MM.1S (cell line): ENCODE measurements around the gene GINS2.

Source experiments
- DNase-seq: peaks from one replicate; pipeline ENCODE4 v3.0.0-alpha.2; 2015
- H2AFZ ChIP-seq: fragments of 300-600 bp; sonication (generic); 2 replicates; pipeline ENCODE4 v1.6.0; 2016; ENCODE audit warnings: antibody characterized with exemption, low read length
- H3F3A ChIP-seq: fragments of 300-600 bp; sonication (generic); 2 replicates; pipeline ENCODE4 v1.6.1; 2016; ENCODE audit warnings: mild to moderate bottlenecking, antibody characterized with exemption, low read length, moderate library complexity, mixed read lengths; ENCODE audit not compliant: insufficient read depth
- H3K27ac ChIP-seq: fragments of 300-600 bp; sonication (generic); 2 replicates; pipeline ENCODE4 v1.5.1; 2016; ENCODE audit warnings: mild to moderate bottlenecking, low read length
- H3K27me3 ChIP-seq: fragments of 300-600 bp; sonication (generic); replicated peaks from 2 replicates; pipeline ENCODE4 v1.6.0; 2016; ENCODE audit warnings: low read length; ENCODE audit not compliant: insufficient read depth
- H3K36me3 ChIP-seq: fragments of 300-600 bp; sonication (generic); replicated peaks from 2 replicates; pipeline ENCODE4 v1.6.1; 2016; ENCODE audit warnings: mild to moderate bottlenecking, low read length, mixed read lengths; ENCODE audit not compliant: insufficient read depth
- H3K4me1 ChIP-seq: fragments of 300-600 bp; sonication (generic); 2 replicates; pipeline ENCODE4 v1.6.1; 2016; ENCODE audit warnings: low read length, mixed read lengths
- H3K4me2 ChIP-seq: fragments of 300-600 bp; sonication (generic); 2 replicates; pipeline ENCODE4 v1.6.0; 2016; ENCODE audit warnings: low read depth, low read length
- H3K4me3 ChIP-seq: fragments of 300-600 bp; sonication (generic); 2 replicates; pipeline ENCODE4 v1.5.1; 2016; ENCODE audit warnings: low read length, mixed read lengths
- H3K79me2 ChIP-seq: fragments of 300-600 bp; sonication (generic); 2 replicates; pipeline ENCODE4 v1.6.1; 2016; ENCODE audit warnings: mixed run types, low read length, mixed read lengths
- H3K9ac ChIP-seq: fragments of 300-600 bp; sonication (generic); 2 replicates; pipeline ENCODE4 v1.6.1; 2016; ENCODE audit warnings: low read length, mixed read lengths
- H3K9me2 ChIP-seq: fragments of 300-600 bp; sonication (generic); replicated peaks from 2 replicates; pipeline ENCODE4 v1.6.1; 2016; ENCODE audit warnings: mild to moderate bottlenecking, low read length, mixed read lengths; ENCODE audit not compliant: insufficient read depth
- H3K9me3 ChIP-seq: fragments of 300-600 bp; sonication (generic); replicated peaks from 2 replicates; pipeline ENCODE4 v1.6.1; 2016; ENCODE audit warnings: mild to moderate bottlenecking, low read length, mixed read lengths; ENCODE audit not compliant: insufficient read depth
- H4K20me1 ChIP-seq: fragments of 300-600 bp; sonication (generic); 2 replicates; pipeline ENCODE4 v1.6.1; 2016; ENCODE audit warnings: mild to moderate bottlenecking, low read length, moderate library complexity, mixed read lengths; ENCODE audit not compliant: insufficient read depth
- EZH2 ChIP-seq: fragments of 300-600 bp; sonication (generic); optimal IDR thresholded peaks from 2 replicates; pipeline ENCODE3; 2017; ENCODE audit warnings: low read depth, mild to moderate bottlenecking, antibody characterized with exemption, low read length, mixed read lengths
- EZH2phosphoT487 ChIP-seq: fragments of 300-600 bp; sonication (generic); IDR thresholded peaks from 2 replicates; pipeline ENCODE4 v1.6.1; 2018; ENCODE audit warnings: antibody characterized with exemption, low read length
- TF ChIP-seq, protein P1 (sequence below): fragments of 300-600 bp; sonication (generic); IDR thresholded peaks from 2 replicates; pipeline ENCODE4 v1.5.1; 2016; ENCODE audit warnings: antibody characterized with exemption, low read length, mixed read lengths

The GINS2 gene

GRCh38 chr16:85735225-85735635, 46.5 kb upstream of the GINS2 start:
- TF ChIP-seq EZH2 (no peak), EZH2phosphoT487 (no peak)
- TF ChIP-seq, protein P1, sequence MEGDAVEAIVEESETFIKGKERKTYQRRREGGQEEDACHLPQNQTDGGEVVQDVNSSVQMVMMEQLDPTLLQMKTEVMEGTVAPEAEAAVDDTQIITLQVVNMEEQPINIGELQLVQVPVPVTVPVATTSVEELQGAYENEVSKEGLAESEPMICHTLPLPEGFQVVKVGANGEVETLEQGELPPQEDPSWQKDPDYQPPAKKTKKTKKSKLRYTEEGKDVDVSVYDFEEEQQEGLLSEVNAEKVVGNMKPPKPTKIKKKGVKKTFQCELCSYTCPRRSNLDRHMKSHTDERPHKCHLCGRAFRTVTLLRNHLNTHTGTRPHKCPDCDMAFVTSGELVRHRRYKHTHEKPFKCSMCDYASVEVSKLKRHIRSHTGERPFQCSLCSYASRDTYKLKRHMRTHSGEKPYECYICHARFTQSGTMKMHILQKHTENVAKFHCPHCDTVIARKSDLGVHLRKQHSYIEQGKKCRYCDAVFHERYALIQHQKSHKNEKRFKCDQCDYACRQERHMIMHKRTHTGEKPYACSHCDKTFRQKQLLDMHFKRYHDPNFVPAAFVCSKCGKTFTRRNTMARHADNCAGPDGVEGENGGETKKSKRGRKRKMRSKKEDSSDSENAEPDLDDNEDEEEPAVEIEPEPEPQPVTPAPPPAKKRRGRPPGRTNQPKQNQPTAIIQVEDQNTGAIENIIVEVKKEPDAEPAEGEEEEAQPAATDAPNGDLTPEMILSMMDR = no peak
- H3K9ac ChIP-seq = no peak overlapping the region

DNA sequence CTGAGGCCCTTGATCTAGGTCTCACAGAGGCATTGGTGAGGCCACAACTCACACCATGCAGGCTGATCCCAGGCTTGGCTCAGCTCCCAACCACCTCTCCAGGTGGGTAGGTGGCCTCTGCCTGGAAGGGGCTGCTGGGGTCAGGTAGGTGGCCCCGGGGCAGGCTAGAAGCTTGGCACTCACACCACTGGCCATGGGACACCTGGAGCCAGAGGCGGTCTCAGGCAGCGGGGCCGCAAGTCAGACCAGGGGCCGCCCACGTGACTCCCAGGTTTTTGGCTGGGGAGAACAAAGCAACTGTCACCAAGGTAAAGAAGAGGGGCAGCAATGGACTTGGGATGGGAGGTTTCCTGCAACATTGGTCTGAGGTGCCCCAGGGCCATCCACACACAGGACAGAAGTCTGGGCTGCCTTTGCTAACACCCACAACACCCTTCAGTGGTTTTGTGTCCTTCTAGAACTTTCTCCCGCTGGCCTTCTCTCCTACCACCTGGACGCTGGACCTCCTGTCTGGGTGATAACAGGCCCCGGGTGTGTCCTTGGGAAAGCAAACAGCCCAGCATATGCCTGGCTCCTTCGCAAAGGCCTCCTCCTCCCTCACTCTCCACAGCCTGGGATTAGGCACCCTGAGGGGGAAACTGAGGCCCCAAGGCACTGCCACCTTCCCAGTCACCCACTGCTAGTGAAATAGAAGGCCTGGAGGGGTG, 45.7 kb upstream of the GINS2 start:
- DNase-seq = no peak
- Histone ChIP-seq H3K4me1 (no peaks in the 10 kb centered on the region), H4K20me1 (no peaks in the 10 kb centered on the region), H3K9ac (no peak overlapping the region), H3K4me2 (no peak overlapping the region), H3K9me2 (no peaks in the 10 kb centered on the region), H3F3A (no peaks in the 10 kb centered on the region), H3K9me3 (no peaks in the 10 kb centered on the region), H2AFZ (no peak overlapping the region), H3K27me3 (no peaks in the 10 kb centered on the region), H3K4me3 (no peak overlapping the region), H3K36me3 (no peaks in the 10 kb centered on the region), H3K79me2 (no peaks in the 10 kb centered on the region), H3K27ac (no peak overlapping the region)
- TF ChIP-seq, protein P1 = no peak
- TF ChIP-seq EZH2phosphoT487 (no peak), EZH2 (no peak)

More at GRCh38 chr16:85735225-85735635, 46.5 kb upstream of the GINS2 start:
- no peak overlapping the region for H2AFZ ChIP-seq
- no peaks in the 10 kb centered on the region for H3K79me2 ChIP-seq
- H3K9me2 ChIP-seq = no peaks in the 10 kb centered on the region
- no peaks in the 10 kb centered on the region for H3K4me1 ChIP-seq
- H3K27ac ChIP-seq = no peak overlapping the region
- no peaks in the 10 kb centered on the region for H3F3A ChIP-seq
- DNase-seq = no peak
- H3K4me3 ChIP-seq = no peak overlapping the region
- H3K4me2 ChIP-seq = no peak overlapping the region
- H4K20me1 ChIP-seq = no peaks in the 10 kb centered on the region
- no peaks in the 10 kb centered on the region for H3K36me3 ChIP-seq
- H3K27me3 ChIP-seq = no peaks in the 10 kb centered on the region
- no peaks in the 10 kb centered on the region for H3K9me3 ChIP-seq

DNA sequence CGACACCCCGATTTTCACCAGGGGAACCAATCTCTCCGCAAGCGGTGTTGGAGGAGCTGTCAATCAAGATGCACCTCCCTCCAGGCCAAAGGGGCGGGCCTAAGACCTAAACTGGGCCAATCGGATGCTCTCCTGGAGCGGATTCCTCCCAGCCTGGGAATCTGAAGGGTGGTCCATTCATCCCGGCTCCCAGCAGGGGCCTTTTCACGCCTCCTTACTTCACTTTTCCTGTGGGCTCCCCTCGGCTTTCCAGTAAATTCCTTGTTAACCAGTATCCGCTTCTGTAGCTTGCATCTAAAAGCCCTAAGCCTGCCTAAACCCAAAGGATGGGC, 45.1 kb upstream of the GINS2 start:
- no peaks in the 10 kb centered on the region for H3K9me2 ChIP-seq
- H3F3A ChIP-seq = no peaks in the 10 kb centered on the region
- TF ChIP-seq EZH2phosphoT487 (no peak), EZH2 (no peak)
- TF ChIP-seq, protein P1 = no peak
- no peak overlapping the region for H3K4me3 ChIP-seq
- H3K9me3 ChIP-seq = no peaks in the 10 kb centered on the region
- H3K9ac ChIP-seq = no peak overlapping the region
- no peak overlapping the region for H3K27ac ChIP-seq
- H3K4me2 ChIP-seq = no peak overlapping the region
- no peaks in the 10 kb centered on the region for H3K4me1 ChIP-seq
- no peaks in the 10 kb centered on the region for H4K20me1 ChIP-seq
- H3K79me2 ChIP-seq = no peaks in the 10 kb centered on the region
- no peak overlapping the region for H2AFZ ChIP-seq
- no peaks in the 10 kb centered on the region for H3K36me3 ChIP-seq
- no peaks in the 10 kb centered on the region; the same call in 1 of the 2 replicates for H3K27me3 ChIP-seq
- no peak for DNase-seq
